Measurements from ENCODE around the gene PPP3R2.

- TF ChIP-seq CTCF (IDR thresholded peaks at IDR 0.05; ENCODE audit: extremely low read depth in 1 of 2, insufficient read depth in 1 of 2, low read depth in 1 of 2, low read length in 2 of 2) (no peak), POLR2AphosphoS5 (IDR thresholded peaks at IDR 0.05; ENCODE audit: insufficient read depth, low read depth, low read length) (no peak), POLR2A (IDR thresholded peaks at IDR 0.05; ENCODE audit: low read depth, low read length) (no peak)
These were observed 9.0 kb downstream of the PPP3R2 start for GRCh38 chr9:101585740-101586139.
